HG03135 (cell line): ENCODE measurements around the gene NBDY.
"Not testable (repeated sequence)": the region's sequence is repeated elsewhere in the genome, so short reads cannot be mapped to it uniquely, and the experiment has no call there.

ENCODE experiments used
- ATAC-seq: cut with Tn5 transposase; IDR thresholded peaks from one replicate; pipeline ENCODE4 v1.9.1; 2021; ENCODE audit warnings: mild to moderate bottlenecking, moderate library complexity; ENCODE audit not compliant: unreplicated experiment

Gene NBDY

GRCh38 chrX:56764153-56764974, 35.3 kb downstream of the NBDY start:
- peak; percentile 37 for ATAC-seq

DNA sequence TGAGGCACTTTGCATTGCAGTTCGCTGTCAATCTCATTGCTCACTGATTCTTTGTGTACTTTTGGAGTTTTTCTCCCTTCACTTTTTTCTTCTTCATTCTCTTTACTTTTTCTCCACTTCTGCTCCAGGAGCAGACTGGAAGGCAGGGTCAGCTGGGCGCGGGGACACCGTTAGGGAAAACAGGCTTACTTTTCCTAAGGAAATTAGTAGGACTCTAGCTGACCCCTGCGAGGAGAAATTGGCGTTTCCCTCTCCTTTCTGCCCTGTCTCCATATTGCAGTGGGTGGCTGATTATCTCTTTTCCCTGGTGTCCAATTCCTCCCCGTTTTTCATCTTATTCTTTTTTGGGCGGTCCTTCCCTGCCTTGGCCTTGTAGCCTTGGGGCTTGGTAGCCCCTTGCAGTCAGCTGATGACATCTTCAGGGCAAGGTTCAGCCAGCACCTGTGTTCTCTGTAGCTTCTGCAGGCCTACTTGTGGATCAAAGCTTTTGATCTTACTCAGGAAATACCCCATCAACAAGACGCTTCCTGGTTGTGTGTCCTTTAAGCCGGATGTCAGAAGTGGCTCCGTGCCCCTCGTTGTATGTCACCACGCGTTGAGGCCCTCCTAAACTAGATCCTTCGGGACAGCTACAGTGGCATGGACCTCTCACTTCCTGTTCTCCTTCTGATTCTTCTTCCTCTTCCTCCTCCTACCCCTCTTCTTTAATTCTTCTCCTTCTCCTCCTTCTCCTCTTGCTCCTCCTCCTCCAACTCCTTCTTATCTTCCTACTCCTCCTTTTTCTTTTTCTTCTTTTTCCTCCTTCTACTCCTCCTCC, 36.1 kb downstream of the NBDY start:
- ATAC-seq = no peak

GRCh38 chrX:56765811-56766553, 36.9 kb downstream of the NBDY start:
- ATAC-seq = no peak

GRCh38 chrX:56766554-56767347, 37.7 kb downstream of the NBDY start:
- ATAC-seq = no peak

- ATAC-seq = peak; percentile 27
Observed at GRCh38 chrX:56767348-56768119, 38.5 kb downstream of the NBDY start.

DNA sequence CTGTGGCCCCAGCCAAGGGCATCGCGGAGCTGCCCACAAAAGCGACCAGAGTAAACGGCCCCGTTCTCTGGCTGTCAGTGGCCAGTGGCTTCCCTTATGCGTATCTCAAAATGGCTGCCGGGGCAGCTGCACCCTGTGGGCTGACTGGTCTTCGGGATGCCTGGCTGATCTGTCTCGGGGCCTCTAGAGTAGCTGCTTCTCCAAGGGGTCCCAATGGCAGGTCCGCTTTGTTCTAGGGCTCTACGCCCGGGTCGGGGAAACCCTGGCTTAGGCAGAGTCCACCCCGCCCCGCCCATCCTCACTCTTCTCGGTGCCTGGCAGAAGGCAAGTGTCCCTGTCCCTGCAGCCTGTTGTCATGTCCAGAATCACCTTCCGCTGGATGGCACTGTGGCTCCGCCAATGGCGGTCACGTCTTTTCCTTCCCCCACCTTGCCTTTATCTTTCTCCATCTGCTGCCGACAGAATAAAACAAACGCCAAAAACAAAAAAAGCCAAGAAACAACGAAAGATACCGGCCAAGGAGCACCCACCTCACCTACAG, 39.1 kb downstream of the NBDY start:
- ATAC-seq = peak; percentile 31

DNA sequence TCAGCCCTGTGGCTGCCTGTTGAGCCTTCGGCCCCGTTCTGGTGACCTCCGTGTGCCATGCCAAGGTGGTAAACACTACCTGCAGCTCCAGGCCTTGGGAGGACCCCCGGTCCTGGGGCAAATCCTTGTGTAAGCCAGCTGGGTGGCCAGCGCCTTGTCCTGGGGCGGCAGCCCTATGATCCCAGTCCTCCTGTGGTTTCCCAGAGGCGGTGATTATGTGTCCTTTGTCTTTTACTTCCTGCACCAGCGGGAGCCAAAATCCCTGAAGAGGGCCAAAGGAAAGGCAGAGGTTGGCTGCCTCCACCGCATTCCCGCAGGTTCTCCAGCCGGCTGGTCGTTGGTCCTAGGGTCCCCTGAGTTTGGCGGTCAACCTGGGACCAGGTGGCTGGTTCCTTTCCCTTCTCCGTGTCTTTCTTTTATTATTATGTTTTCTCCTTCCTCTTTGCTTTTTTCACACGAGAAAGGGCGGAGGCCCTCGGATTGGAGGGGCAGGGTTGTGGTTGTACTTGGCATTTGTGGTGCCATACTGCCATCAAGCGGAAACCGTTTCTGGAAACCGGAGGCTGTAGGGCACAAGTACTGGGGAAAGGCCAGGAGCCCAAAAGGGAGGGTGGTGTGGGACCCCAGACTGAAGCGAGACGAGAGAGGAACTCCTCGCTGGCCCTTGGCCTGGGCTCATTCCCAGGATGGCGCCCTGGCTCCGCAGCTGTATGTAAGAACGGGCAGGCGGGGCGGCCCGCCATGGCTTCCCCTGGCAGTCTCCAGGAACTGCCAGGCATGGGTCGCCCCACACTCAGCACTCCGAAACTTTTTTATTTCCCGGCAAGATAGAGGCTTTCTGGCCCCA, 43.9 kb downstream of the NBDY start:
- peak; percentile 42 for ATAC-seq

- peak; percentile 29 for ATAC-seq
Observed at GRCh38 chrX:56773522-56774060, 44.5 kb downstream of the NBDY start.

DNA sequence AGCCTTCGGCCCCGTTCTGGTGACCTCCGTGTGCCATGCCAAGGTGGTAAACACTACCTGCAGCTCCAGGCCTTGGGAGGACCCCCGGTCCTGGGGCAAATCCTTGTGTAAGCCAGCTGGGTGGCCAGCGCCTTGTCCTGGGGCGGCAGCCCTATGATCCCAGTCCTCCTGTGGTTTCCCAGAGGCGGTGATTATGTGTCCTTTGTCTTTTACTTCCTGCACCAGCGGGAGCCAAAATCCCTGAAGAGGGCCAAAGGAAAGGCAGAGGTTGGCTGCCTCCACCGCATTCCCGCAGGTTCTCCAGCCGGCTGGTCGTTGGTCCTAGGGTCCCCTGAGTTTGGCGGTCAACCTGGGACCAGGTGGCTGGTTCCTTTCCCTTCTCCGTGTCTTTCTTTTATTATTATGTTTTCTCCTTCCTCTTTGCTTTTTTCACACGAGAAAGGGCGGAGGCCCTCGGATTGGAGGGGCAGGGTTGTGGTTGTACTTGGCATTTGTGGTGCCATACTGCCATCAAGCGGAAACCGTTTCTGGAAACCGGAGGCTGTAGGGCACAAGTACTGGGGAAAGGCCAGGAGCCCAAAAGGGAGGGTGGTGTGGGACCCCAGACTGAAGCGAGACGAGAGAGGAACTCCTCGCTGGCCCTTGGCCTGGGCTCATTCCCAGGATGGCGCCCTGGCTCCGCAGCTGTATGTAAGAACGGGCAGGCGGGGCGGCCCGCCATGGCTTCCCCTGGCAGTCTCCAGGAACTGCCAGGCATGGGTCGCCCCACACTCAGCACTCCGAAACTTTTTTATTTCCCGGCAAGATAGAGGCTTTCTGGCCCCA, 49.3 kb downstream of the NBDY start:
- ATAC-seq = peak; percentile 40

- ATAC-seq = peak; percentile 43
Observed at GRCh38 chrX:56778924-56779468, 50.0 kb downstream of the NBDY start.

GRCh38 chrX:56780681-56781649, 51.9 kb downstream of the NBDY start:
- ATAC-seq = not testable (repeated sequence)

DNA sequence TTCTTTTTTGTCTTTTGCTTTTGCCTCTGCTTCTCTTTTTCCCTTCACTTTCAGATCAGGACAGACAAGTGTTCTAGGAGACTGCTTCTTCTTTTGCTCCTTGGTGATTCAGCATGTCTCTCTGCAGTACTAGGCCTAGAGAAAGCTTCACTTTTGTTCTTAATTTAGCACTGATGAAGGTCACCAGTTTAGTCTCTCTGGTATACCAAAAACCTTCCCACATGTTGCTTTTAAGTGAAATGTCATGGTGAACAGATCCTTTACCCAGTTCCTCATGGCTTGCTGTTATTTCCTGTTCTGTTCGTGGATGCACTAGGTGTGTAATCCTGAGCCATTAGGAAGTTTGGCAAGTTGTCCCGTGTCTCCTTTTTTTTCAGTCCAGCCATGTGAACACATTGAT, 53.3 kb downstream of the NBDY start:
- ATAC-seq = no peak

GRCh38 chrX:56782791-56783449, 53.9 kb downstream of the NBDY start:
- no peak for ATAC-seq

DNA sequence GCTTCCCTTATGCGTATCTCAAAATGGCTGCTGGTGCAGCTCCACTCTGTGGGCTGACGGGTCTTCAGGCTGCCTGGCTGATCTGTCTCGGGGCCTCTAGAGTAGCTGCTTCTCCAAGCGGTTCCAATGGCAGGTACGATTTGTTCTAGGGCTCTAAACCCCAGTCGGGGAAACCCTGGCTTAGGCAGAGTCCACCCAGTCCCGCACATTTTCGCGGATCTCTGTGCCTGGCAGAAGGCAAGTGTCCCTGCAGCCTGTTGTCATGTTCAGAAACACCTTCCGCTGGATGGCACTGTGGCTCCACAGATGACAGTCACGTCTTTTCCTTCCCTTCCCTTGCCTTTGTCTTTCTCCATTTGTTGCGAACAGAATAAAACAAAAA, 54.4 kb downstream of the NBDY start:
- no peak for ATAC-seq

GRCh38 chrX:56783996-56784620, 55.1 kb downstream of the NBDY start:
- no peak for ATAC-seq
